SK-N-SH (cell line): ENCODE data around the gene POLR1C. TPM values are rescaled to one million over a fixed set of nuclear protein-coding genes. Genes with fewer than 3 reads are reported as not detected.

Experiments
- CTCF ChIA-PET: fragments of 300-600, 350-600 bp; formaldehyde crosslinking; extraction: SDS; loops from one replicate; lab custom pipeline; 2021; lab: Yijun Ruan, JAX
- POLR2A ChIA-PET: fragments of 350-600 bp; sonication (Branson Sonifier 250); formaldehyde crosslinking; extraction: SDS; loops from one replicate; lab custom pipeline; 2020; ENCODE audit warnings: antibody characterized with exemption, inconsistent platforms; lab: Yijun Ruan, JAX
- DNase-seq: peaks from one replicate; pipeline ENCODE4 v3.0.0; 2012
- H2AFZ ChIP-seq: fragments of 200-600 bp; sonication (generic); 2 replicates; pipeline ENCODE4 v1.8.1; 2016; ENCODE audit warnings: antibody characterized with exemption, mild to moderate bottlenecking, low read depth
- H3F3A ChIP-seq: fragments of 200-600 bp; sonication (generic); replicated peaks from 2 replicates; pipeline ENCODE3; 2016; ENCODE audit warnings: antibody characterized with exemption, mild to moderate bottlenecking; ENCODE audit not compliant: insufficient read depth
- H3K27ac ChIP-seq, 2 experiments: fragments of 200-500 bp in 1 of 2; fragments of 200-600 bp in 1 of 2; sonication (Bioruptor generic) in 1 of 2; sonication (generic), shearing (Covaris generic) in 1 of 2; 2 replicates each; pipeline versions ENCODE4 v1.5.1 to v1.6.1; 2014 to 2016; ENCODE audit warnings: low read depth in 2 of 2, inconsistent platforms in 1 of 2, low read length in 1 of 2, mild to moderate bottlenecking in 1 of 2, mixed read lengths in 1 of 2
- H3K27me3 ChIP-seq: fragments of 200-600 bp; sonication (generic), shearing (Covaris generic); 2 replicates; pipeline ENCODE4 v1.6.1; 2016; ENCODE audit warnings: mixed run types; ENCODE audit not compliant: insufficient read depth
- H3K36me3 ChIP-seq, 2 experiments: fragments of 200-500 bp in 1 of 2; fragments of 200-600 bp in 1 of 2; sonication (Bioruptor generic) in 1 of 2; sonication (generic) in 1 of 2; replicated peaks in 1 of 2; 2 replicates each; pipeline versions ENCODE3 to v1.5.1; 2014 to 2016; ENCODE audit warnings: low read length in 1 of 2, mild to moderate bottlenecking in 1 of 2; ENCODE audit not compliant: insufficient read depth in 2 of 2, control insufficient read depth in 1 of 2
- H3K4me1 ChIP-seq, 2 experiments: fragments of 200-500 bp in 1 of 2; fragments of 200-600 bp in 1 of 2; sonication (Bioruptor generic) in 1 of 2; sonication (generic), shearing (Covaris generic) in 1 of 2; 2 replicates each; pipeline versions ENCODE4 v1.5.1 to v1.6.1; 2014 to 2016; ENCODE audit warnings: low read depth in 1 of 2, low read length in 1 of 2, mixed run types in 1 of 2; ENCODE audit not compliant: insufficient read depth in 2 of 2, control insufficient read depth in 1 of 2
- H3K4me2 ChIP-seq: fragments of 200-600 bp; sonication (generic), shearing (Covaris generic); 2 replicates; pipeline ENCODE4 v1.6.1; 2017; ENCODE audit warnings: mixed run types
- H3K4me3 ChIP-seq, 2 experiments: fragments of 200-500 bp in 1 of 2; fragments of 200-600 bp in 1 of 2; sonication (Bioruptor generic) in 1 of 2; sonication (generic), shearing (Covaris generic) in 1 of 2; 2 replicates each; pipeline versions ENCODE4 v1.5.1 to v1.8.1; 2014 to 2016; ENCODE audit warnings: low read depth in 2 of 2, inconsistent platforms in 1 of 2, low read length in 1 of 2, mild to moderate bottlenecking in 1 of 2, mixed read lengths in 1 of 2, moderate library complexity in 1 of 2
- H3K79me2 ChIP-seq: fragments of 200-600 bp; sonication (generic); 2 replicates; pipeline ENCODE4 v1.8.1; 2017; ENCODE audit warnings: mild to moderate bottlenecking; ENCODE audit not compliant: insufficient read depth
- H3K9ac ChIP-seq: fragments of 200-600 bp; sonication (generic); 2 replicates; pipeline ENCODE4 v1.6.1; 2017; ENCODE audit warnings: mixed run types
- H3K9me2 ChIP-seq: fragments of 200-600 bp; sonication (generic); 2 replicates; pipeline ENCODE4 v1.6.1; 2017; ENCODE audit warnings: mixed run types
- H3K9me3 ChIP-seq: fragments of 200-600 bp; sonication (generic); 2 replicates; pipeline ENCODE4 v1.6.1; 2017; ENCODE audit warnings: mixed run types, mild to moderate bottlenecking, moderate library complexity
- H4K20me1 ChIP-seq: fragments of 200-600 bp; sonication (generic); 2 replicates; pipeline ENCODE4 v1.6.1; 2017; ENCODE audit warnings: mild to moderate bottlenecking, mixed run types; ENCODE audit not compliant: insufficient read depth
- CTCF ChIP-seq: fragments of 200-600 bp; sonication (generic); IDR thresholded peaks from 2 replicates; pipeline ENCODE4 v1.6.1; 2017; ENCODE audit warnings: antibody characterized with exemption, mild to moderate bottlenecking, moderate library complexity
- EP300 ChIP-seq, 2 experiments: IDR thresholded peaks; 2 replicates each; pipeline versions ENCODE4 v1.4.0 to v1.6.1; 2012; ENCODE audit warnings: borderline replicate concordance in 1 of 2, low read depth in 1 of 2, low read length in 1 of 2
- JUND ChIP-seq: IDR thresholded peaks from 2 replicates; pipeline ENCODE4 v1.4.0; 2012
- MXI1 ChIP-seq: IDR thresholded peaks from 2 replicates; pipeline ENCODE4 v1.6.1; 2012; ENCODE audit warnings: mild to moderate bottlenecking, low read depth, low read length, improper control_type of control experiment
- PBX3 ChIP-seq: IDR thresholded peaks from 2 replicates; pipeline ENCODE4; 2012
- POLR2AphosphoS5 ChIP-seq: IDR thresholded peaks from 2 replicates; pipeline ENCODE4 v1.6.1; 2012; ENCODE audit warnings: low read depth, low read length
- RAD21 ChIP-seq: IDR thresholded peaks from 2 replicates; pipeline ENCODE4 v1.6.1; 2012; ENCODE audit warnings: mild to moderate bottlenecking, low read length
- RCOR1 ChIP-seq: fragments of 150-350 bp; IDR thresholded peaks from 2 replicates; pipeline ENCODE4 v1.6.1; 2017; ENCODE audit warnings: antibody characterized with exemption, low read length
- REST ChIP-seq: IDR thresholded peaks from 2 replicates; pipeline ENCODE4 v1.6.1; 2012; ENCODE audit warnings: mild to moderate bottlenecking, low read depth, low read length, moderate library complexity
- RFX5 ChIP-seq: IDR thresholded peaks from 2 replicates; pipeline ENCODE4 v1.6.1; 2012; ENCODE audit warnings: mild to moderate bottlenecking, improper control_type of control experiment, low read length
- RXRA ChIP-seq: IDR thresholded peaks from 2 replicates; pipeline ENCODE4 v1.4.0; 2012; ENCODE audit warnings: low read depth, mild to moderate bottlenecking, borderline replicate concordance
- SMC3 ChIP-seq: IDR thresholded peaks from 2 replicates; pipeline ENCODE4 v1.6.1; 2012; ENCODE audit warnings: low read depth, low read length, improper control_type of control experiment
- ZBTB33 ChIP-seq: IDR thresholded peaks from 2 replicates; pipeline ENCODE4 v1.4.0; 2012; ENCODE audit warnings: low read depth, borderline replicate concordance
- WGBS: methylation state at CpG from one replicate; pipeline ENCODE4 v1.1.6; 2017; ENCODE audit warnings: low lambda C conversion rate; 5-methylcytosine and 5-hydroxymethylcytosine counted together
- polyA plus RNA-seq, 3 experiments: library from polyadenylated mRNA; depleted of rRNA; stranded (reverse); fragments of >200 nt; gene quantifications; 2 replicates each; pipeline ENCODE4 v1.2.3, GENCODE V29; 2012

POLR1C gene
- polyA plus RNA-seq, 1 of the 3 experiments (the other 2 are of a cell fraction) = 59.1 TPM

GRCh38 chr6:43506667-43507471 lies 10.0 kb upstream of the POLR1C start:
- ChIA-PET POLR2A (interaction anchor here (1.0 to 2.5 kb wide), 3 partner anchors 10 to 73 kb away, joined by 3 to 8 read pairs (median 6); partner anchors contain the start of genes POLR1C and YIPF3), CTCF (interaction anchor here (0.6 to 22.4 kb wide), 49 partner anchors 10 to 431 kb away, joined by 3 to 382 read pairs (median 4); partner anchors contain the start of genes DLK2, DNPH1, POLR1C and PTK7)
- Histone ChIP-seq H3F3A (peaks cover 14% of the 10 kb centered on the region), H3K27me3 (no peaks in the 10 kb centered on the region), H3K4me3 (no peak overlapping the region; a peak in 1 of 4 replicates), H3K27ac (no peak overlapping the region; a peak in 1 of 4 replicates), H3K36me3 (peaks cover 7 to 43% of the 10 kb centered on the region in 2 experiments), H4K20me1 (0 out of 2 replicates have a peak, but pooled peaks cover 4% of the 10 kb centered on the region), H3K79me2 (no peaks in the 10 kb centered on the region), H3K4me2 (no peak overlapping the region), H2AFZ (no peak overlapping the region), H3K9ac (no peak overlapping the region), H3K4me1 (peaks cover 0 to 26% of the 10 kb centered on the region in 2 experiments; a peak in 1 of 4 replicates), H3K9me2 (no peaks in the 10 kb centered on the region)
- peak; percentile 89 for DNase-seq
- WGBS = 38% methylated on average over 10 of the region's 14 CpGs
- TF ChIP-seq MXI1 (peak; percentile 43; the same call in 1 of the 2 replicates), RCOR1 (peak; percentile 47; the same call in 1 of the 2 replicates), CTCF (peak; percentile 91), EP300 (IDR thresholded peaks at IDR 0.05; ENCODE audit: borderline replicate concordance in 1 of 2, low read depth in 1 of 2, low read length in 1 of 2) (0 out of 4 replicates have a peak, but pooled peaks of 1 of the 2 experiments have one; percentile 16), RAD21 (peak; percentile 94), RFX5 (no peak), SMC3 (peak; percentile 85), RXRA (no peak)
- TF ChIP-seq, all 33 proteins: peak for 6
- no peaks in the 10 kb centered on the region for H3K9me3 ChIP-seq

GRCh38 chr6:43508481-43509141 lies 8.3 kb upstream of the POLR1C start:
- Histone ChIP-seq H4K20me1 (0 out of 2 replicates have a peak, but pooled peaks cover 8% of the 10 kb centered on the region), H2AFZ (no peak overlapping the region), H3K4me2 (peak overlapping the region; percentile 92; the same call in 1 of the 2 replicates), H3K27me3 (no peaks in the 10 kb centered on the region), H3K79me2 (no peaks in the 10 kb centered on the region), H3K4me1 (peaks cover 0 to 26% of the 10 kb centered on the region in 2 experiments; a peak in 1 of 4 replicates), H3K4me3 (peak overlapping the region in 1 of 2 experiments; percentile 65; a peak in 1 of 4 replicates), H3K9me2 (no peaks in the 10 kb centered on the region), H3K9ac (no peak overlapping the region), H3K9me3 (no peaks in the 10 kb centered on the region), H3K36me3 (peaks cover 7 to 49% of the 10 kb centered on the region in 2 experiments), H3F3A (peaks cover 14% of the 10 kb centered on the region), H3K27ac (no peak overlapping the region)
- WGBS = 64% methylated on average over 3 of the region's 8 CpGs
- POLR2A ChIA-PET = interaction anchor here (0.9 kb wide), 1 partner anchor 65 kb away, joined by 3 read pairs; no protein-coding TSS in a partner anchor
- DNase-seq = no peak
- CTCF ChIA-PET = interaction anchor here (1.0 to 22.4 kb wide), 16 partner anchors 8 to 567 kb away, joined by 3 to 382 read pairs (median 6); partner anchors contain the start of genes DLK2, POLR1C and YIPF3
- TF ChIP-seq REST = no peak
- TF ChIP-seq PBX3 = no peak
- no peak for TF ChIP-seq ZBTB33
- no peak for TF ChIP-seq POLR2AphosphoS5
- no peak for TF ChIP-seq JUND
